SH-SY5Y (cell line): ENCODE measurements around the gene CYSLTR2.

ENCODE experiments used
- GATA2 ChIP-seq: IDR thresholded peaks from 2 replicates; pipeline ENCODE4 v1.6.1; 2011; ENCODE audit warnings: mild to moderate bottlenecking, low read depth, low read length
- GATA3 ChIP-seq: IDR thresholded peaks from 2 replicates; pipeline ENCODE4 v1.6.1; 2011; ENCODE audit warnings: low read depth, mild to moderate bottlenecking, low read length, moderate library complexity

DNA sequence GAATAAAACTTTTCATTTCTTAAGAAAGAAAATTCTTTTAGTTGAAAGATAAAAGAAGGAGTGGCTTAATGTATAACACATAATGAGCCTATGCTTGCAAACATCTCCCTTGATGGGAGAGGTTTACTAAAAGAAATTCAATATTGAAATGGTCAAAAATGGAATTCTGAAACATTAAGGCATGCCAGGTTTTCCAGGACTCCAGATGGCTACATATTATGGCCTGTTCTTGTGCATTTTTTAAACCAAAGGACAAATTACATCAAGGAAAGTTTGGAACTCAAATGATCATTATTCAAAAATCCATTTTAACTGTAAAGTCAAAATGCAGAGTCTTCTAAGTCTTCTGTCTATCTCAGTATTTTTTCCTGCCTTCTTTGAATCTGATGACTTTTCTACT is 19.1 kb upstream of the CYSLTR2 start:
- no peak for TF ChIP-seq GATA3
- no peak for TF ChIP-seq GATA2
